ENCODE results near the gene CENPW.

Gene CENPW

DNA sequence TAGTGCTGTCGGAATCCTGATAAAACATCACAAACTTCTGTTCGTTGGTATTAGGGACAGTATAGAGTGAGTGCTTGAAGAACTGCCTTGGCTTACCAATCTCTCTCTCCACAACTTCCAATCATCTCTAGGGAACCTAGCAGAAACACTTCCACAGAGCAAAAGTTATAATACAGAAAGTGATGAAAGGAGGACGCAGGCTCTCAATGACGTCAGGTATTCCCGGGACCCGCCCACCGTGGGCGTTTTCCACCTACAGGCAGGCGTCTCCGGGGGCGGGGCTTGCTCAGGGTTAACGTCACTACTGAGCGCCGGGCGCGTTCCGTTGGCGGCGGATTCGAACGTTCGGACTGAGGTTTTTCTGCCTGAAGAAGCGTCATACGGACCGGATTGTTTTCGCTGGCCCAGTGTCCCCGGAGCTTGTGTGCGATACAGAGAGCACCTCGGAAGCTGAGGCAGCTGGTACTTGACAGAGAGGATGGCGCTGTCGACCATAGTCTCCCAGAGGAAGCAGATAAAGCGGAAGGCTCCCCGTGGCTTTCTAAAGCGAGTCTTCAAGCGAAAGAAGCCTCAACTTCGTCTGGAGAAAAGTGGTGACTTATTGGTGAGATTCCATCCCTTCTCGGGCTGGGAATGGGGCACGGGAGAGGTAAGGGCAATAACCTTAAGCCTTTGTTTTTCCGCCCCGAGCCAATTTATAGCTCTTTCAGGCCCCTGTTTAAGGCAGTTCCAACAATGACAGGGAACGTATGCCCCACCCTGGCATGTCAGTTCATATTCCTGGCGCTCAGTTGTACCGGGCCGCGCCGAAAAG is at the start of gene CENPW:
TSS of gene CENPW (plus strand) at position 320 of the 814 bp plus-strand sequence. CDS start at position 479, 159 bp downstream.
- peak; percentile 68 to 97 (median 80) for DNase-seq
- intact Hi-C loops (cut with DNase I), result loop anchor here (10.0 kb wide), 1 partner anchor 775 kb away; the partner anchor contains the start of gene RSPO3

GRCh38 chr6:126293891-126294524 is 45.9 kb upstream of the CENPW start:
- DNase-seq, result no peak
- intact Hi-C loops (cut with DNase I), result no loop called here

DNA sequence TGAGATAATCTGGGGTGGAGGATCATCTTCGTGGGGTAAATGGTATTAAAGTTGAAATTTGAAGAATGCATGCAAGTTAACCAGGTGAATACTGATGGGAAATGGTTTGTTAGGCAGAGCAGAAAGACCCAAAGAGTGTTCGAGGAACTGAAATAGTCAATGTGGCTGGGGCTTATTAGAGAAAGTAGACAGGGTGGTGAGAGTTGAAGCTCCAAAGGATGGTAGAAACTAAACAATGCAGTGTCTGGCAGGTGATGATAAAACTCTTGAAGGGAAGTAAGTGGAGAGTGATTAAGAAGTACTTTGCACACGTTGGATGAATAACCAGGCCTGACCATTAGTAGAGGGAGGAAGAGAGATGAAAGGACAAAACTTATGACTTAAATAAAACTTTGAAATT is 39.8 kb upstream of the CENPW start:
- DNase-seq, result no peak
- intact Hi-C loops (cut with DNase I), result no loop called here

DNA sequence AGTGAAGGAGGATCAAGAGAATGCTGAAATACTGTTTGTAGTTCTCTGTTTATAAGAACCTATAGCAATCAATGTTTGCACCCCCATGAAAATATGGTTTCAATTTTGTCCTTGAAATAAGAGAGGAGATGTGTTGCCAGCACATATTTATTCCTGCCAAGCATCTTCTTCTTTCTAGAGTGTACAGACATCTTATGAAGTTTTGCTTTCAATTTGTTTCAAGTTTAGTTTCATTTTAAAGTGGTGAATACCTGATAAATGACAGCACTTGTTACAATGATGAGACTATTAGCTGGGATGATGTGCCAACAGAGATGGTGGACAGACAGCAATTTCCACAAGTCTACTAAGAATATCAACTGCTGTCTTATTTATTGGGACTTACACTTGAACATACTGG is 39.2 kb upstream of the CENPW start:
- no peak for DNase-seq
- intact Hi-C loops (cut with DNase I), result no loop called here

GRCh38 chr6:126302191-126302590 is 37.7 kb upstream of the CENPW start:
- intact Hi-C loops (cut with DNase I), result no loop called here
- no peak for DNase-seq

- intact Hi-C loops (cut with DNase I), result no loop called here
- DNase-seq, result peak in 1 of 10 donors; percentile 38
These were observed 32.1 kb upstream of the CENPW start for GRCh38 chr6:126307849-126308248.

DNA sequence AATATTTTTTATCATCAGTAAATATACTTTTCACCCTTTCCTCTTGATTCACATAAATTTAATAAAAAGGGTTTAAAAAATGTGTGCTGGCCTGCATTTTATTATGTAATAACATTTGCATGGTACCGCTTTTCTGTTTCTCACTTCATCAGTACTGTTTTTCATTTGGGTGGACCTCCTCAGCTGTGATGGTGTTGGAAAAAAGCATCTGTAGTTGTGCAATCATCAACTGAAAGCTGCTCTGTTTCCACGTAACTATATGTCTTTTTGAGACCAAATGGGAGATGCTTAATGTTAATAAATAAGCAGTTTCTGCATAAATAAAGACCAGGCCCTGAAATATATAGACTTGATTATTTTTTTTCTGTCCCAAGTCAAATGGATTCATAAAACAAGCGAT is 31.6 kb upstream of the CENPW start:
- no peak for DNase-seq
- intact Hi-C loops (cut with DNase I), result no loop called here

DNA sequence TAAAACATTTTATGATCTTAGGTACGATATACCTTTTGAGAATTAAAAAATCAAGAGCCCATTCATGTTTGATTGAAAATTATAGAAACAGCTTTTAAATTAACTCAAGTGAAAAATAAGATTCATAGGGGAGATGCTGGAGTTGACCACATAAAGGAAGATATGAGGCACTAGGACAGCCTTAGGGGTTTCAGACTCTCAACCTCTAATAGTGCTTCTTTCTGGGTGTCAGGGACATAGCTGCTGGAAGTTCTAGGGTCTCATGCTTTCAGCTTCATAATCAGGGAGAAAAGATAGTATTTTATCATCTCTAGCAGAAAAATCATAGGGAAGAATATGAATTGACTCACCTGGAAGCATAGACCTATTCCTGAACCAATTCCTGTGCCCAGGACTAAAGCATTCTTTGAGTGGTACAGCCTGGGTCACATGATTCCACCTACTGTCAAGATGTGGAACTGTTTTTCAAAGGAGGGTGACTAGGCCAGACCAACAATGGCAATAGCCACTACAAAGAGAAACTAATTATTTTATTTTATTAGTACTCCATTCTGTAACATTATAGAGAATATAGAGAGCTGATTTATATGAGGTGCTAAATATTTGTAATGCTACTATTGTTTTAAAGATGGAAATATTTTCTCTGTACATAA is 27.8 kb upstream of the CENPW start:
- DNase-seq, result no peak
- intact Hi-C loops (cut with DNase I), result no loop called here

- intact Hi-C loops (cut with DNase I), result no loop called here
- DNase-seq, result no peak
These were observed 26.0 kb upstream of the CENPW start for GRCh38 chr6:126313941-126314340.

DNA sequence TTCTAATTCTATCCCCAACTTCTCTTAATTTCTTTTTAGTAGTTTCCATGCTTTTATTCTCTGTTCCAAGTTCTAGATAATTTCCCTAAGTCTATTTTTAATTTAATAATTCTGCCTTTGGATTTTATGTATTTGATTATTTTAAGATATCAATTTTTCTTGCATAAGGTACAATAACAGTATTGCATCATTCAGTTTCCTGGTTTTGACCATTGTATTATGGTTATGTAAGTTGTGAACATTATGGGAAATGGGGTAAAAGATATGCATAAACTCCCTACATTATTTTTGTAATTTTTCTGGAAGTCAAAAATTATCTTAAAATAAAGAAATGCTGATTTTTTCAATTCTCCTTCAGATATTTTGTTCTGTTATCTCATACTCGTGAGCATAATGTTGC is 21.1 kb upstream of the CENPW start:
- DNase-seq, result no peak

DNA sequence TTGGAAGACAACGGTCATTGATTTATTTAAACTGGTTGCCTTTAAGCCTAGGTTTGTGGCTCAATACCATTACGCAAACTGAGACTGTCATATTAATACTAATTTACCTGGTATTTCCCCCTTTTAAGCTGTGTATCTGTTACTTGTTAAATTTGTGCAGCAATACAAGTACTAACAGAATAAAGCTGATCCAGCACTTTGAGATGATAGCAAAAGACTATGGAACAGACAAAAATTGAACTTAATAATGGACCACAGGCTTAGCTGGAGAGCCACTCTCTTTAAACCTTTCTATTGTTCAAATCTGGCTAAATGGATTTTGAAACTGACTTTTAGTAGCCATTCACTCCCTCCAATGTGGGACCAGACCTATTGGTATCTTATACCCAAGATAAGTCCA is 6.2 kb upstream of the CENPW start:
- intact Hi-C loops (cut with DNase I), result no loop called here
- no peak for DNase-seq

More for the DNA sequence above, 21.1 kb upstream of the CENPW start:
- intact Hi-C loops (cut with DNase I), result no loop called here

- intact Hi-C loops (cut with DNase I), result no loop called here
These were observed 4.7 kb upstream of the CENPW start for GRCh38 chr6:126335210-126335609.

DNA sequence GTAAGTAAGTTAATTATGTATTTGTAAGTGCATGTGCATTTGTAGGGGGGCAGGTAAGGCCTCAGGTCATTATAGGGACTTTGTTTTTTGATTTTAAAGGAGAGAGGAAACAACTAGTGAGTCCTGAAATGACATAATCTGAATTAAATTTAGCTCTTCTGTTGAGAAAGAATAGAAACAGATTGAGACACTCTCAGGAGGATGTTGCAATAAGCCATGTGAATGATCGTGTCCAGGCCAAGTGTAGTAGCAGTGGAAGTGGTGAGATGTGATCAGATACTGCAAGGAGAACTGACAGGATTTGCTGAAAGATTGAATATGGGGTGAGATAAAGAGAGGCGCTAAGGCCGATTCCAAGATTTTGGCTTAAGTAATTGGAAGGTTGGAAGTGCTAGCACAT is 2.6 kb upstream of the CENPW start:
- intact Hi-C loops (cut with DNase I), result no loop called here
- DNase-seq, result no peak

More at GRCh38 chr6:126335210-126335609, 4.7 kb upstream of the CENPW start:
- DNase-seq, result no peak

DNA sequence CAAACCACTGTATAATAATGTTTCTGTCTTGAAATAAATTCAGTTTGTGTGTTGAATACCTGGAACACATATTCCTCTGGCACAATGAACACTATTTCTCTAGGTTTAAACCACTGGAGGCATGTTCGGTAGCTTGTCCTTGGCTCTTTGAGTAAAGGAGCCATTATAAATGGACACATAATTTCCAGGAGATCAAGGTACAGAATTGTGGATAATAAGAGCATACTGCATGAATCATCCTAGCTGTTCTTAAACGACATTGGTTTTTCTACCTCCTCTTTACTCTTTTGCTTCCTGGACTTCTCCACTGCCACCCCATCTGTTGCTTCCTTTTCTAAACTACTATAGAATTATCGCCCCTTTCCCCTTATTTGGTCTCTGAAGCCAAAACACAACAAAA is 1.2 kb downstream of the CENPW start:
- intact Hi-C loops (cut with DNase I), result loop anchor here (10.0 kb wide), 1 partner anchor 774 kb away; the partner anchor contains the start of gene RSPO3
- no peak for DNase-seq

DNA sequence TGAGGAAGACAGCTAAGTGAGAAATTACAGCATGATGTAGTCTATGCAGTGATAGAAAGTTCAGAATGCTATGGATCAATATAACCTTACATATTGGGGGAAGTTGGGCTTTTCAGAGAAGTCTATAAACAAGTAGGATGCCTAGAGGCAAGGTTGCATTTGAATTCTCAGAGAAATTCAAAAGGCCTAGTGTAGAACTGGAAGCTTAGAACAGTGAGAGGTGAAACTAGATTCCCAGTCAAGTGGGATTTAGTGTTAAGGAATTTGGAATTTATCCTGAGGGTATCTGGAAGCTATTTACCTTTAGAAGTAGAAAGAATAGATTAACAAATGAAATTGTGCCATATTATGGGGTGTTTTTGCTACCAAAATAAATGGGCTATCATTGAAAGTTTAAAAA is 4.3 kb downstream of the CENPW start:
- intact Hi-C loops (cut with DNase I), result loop anchor here (10.0 kb wide), 1 partner anchor 771 kb away; the partner anchor contains the start of gene RSPO3

GRCh38 chr6:126351960-126352359 is 12.0 kb downstream of the CENPW start:
- intact Hi-C loops (cut with DNase I), result no loop called here
- no peak for DNase-seq

More for the DNA sequence above, 4.3 kb downstream of the CENPW start:
- DNase-seq, result no peak

- intact Hi-C loops (cut with DNase I), result no loop called here
These were observed 12.6 kb downstream of the CENPW start for GRCh38 chr6:126352514-126352913.

GRCh38 chr6:126356526-126356925 is 16.6 kb downstream of the CENPW start:
- intact Hi-C loops (cut with DNase I), result no loop called here
- DNase-seq, result no peak

More at GRCh38 chr6:126352514-126352913, 12.6 kb downstream of the CENPW start:
- DNase-seq, result no peak

DNA sequence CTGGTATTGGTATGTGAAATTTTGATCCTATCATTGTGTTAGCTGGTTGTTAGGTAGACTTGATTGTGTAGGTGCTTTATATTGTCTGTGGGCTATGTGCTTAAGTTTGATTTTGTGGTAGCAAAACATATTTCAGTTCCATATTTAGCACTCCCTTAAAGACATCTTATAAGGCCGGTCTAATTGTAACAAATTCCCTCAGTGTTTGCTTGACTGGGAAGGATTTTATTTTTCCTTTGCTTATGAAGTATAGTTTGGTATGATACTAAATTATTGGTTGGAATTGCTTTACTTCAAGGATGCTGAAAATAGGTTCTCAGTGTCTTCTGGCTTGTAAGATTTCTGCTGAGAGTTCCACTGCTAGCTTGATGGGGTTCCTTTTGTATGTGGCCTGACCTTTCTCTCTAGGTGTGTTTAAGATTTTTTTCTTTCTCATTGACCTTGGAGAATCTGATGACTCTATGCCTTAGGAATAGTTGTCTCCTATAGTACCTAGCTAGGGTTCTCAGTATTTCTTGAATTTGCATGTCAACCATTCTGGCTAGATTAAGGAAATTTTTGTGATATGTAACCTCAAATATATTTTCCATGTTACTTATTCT is 20.1 kb downstream of the CENPW start:
- intact Hi-C loops (cut with DNase I), result no loop called here
- no peak for DNase-seq

DNA sequence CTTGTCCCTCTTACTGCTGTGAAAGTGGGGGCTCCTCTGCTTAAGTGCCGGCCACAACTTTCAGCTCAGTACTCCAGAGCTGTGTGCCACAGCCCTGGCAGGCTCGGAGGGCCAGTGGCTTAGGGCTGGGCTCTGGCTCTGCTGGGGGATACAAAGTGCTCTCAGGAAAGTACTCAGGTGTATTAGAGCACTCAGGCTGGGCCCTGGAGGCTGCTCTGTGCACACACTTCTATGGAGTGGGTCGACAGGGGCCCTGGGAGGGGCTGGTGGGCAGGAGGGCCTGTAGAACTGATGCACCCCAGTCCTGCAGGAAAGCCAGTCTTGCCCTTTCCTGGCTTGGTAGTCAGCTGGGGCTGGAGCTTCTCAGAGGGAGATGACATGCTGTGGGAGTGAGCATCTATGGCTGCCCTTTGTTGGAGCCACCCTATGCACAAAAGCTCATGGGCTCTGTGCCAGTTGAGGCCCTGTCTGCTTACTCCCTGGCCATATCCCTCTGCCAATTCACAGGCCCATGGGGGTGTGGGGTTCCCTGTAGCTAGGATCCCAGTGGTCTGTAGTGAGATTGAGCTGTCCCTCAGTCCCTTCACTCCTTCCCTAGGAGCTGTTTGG is 22.0 kb downstream of the CENPW start:
- peak in 3 of 10 donors; percentile 20 to 43 (median 33) for DNase-seq
- intact Hi-C loops (cut with DNase I), result no loop called here
